Mononuclear cell (primary cell): Measurements from ENCODE around the gene LMOD2. TPM values are rescaled to one million over a fixed set of nuclear protein-coding genes. Genes with fewer than 3 reads are reported as not detected.

Experiments
- H3K27me3 ChIP-seq: 2 replicates; pipeline ENCODE4 v1.6.0; 2011; ENCODE audit warnings: low read length, control low read depth; ENCODE audit not compliant: insufficient read depth
- H3K4me1 ChIP-seq: 2 replicates; pipeline ENCODE4 v1.5.1; 2011; ENCODE audit warnings: mild to moderate bottlenecking, low read length, control low read depth; ENCODE audit not compliant: insufficient read depth
- H3K4me3 ChIP-seq: 2 replicates; pipeline ENCODE4 v1.5.1; 2011; ENCODE audit warnings: mild to moderate bottlenecking, low read length, moderate library complexity
- H3K9me3 ChIP-seq: 2 replicates; pipeline ENCODE4 v1.5.1; 2011; ENCODE audit warnings: low read depth, mild to moderate bottlenecking, control low read depth, low read length
- total RNA-seq: library from RNA; depleted of rRNA; stranded (reverse); fragments of >200 nt; gene quantifications from one replicate; pipeline ENCODE4 v1.2.3, GENCODE V29; 2012

The LMOD2 gene
- not detected for total RNA-seq

- H3K9me3 ChIP-seq, result no peaks in the 10 kb centered on the region
- H3K4me3 ChIP-seq, result no peak within 1 kb of the TSS
- no peaks in the 10 kb centered on the region for H3K27me3 ChIP-seq
- H3K4me1 ChIP-seq, result no peaks in the 10 kb centered on the region
Measured at GRCh38 chr7:123655614-123656013, at the start of gene LMOD2. LMOD2 (plus strand) TSS chr7:123655866; CDS start chr7:123655964, 98 bp downstream.

- Histone ChIP-seq H3K4me3 (no peak overlapping the region), H3K27me3 (peaks cover 7% of the 10 kb centered on the region), H3K4me1 (no peaks in the 10 kb centered on the region), H3K9me3 (no peaks in the 10 kb centered on the region)
Measured at GRCh38 chr7:123607423-123607975, 48.2 kb upstream of the LMOD2 start.

GRCh38 chr7:123608991-123609882 is 46.4 kb upstream of the LMOD2 start:
- Histone ChIP-seq H3K27me3 (peaks cover 7% of the 10 kb centered on the region), H3K4me1 (no peaks in the 10 kb centered on the region), H3K4me3 (no peak overlapping the region), H3K9me3 (no peaks in the 10 kb centered on the region)

- H3K27me3 ChIP-seq, result peaks cover 7% of the 10 kb centered on the region
- no peak overlapping the region for H3K4me3 ChIP-seq
- no peaks in the 10 kb centered on the region for H3K9me3 ChIP-seq
- H3K4me1 ChIP-seq, result no peaks in the 10 kb centered on the region
Measured at GRCh38 chr7:123609883-123610239, 45.8 kb upstream of the LMOD2 start.

GRCh38 chr7:123612024-123612423 is 43.6 kb upstream of the LMOD2 start:
- H3K27me3 ChIP-seq, result peaks cover 7% of the 10 kb centered on the region
- H3K4me1 ChIP-seq, result no peaks in the 10 kb centered on the region
- no peaks in the 10 kb centered on the region for H3K9me3 ChIP-seq
- no peak overlapping the region for H3K4me3 ChIP-seq

- Histone ChIP-seq H3K9me3 (no peaks in the 10 kb centered on the region), H3K4me3 (no peak overlapping the region), H3K4me1 (no peaks in the 10 kb centered on the region), H3K27me3 (peaks cover 4% of the 10 kb centered on the region)
Measured at GRCh38 chr7:123615344-123615743, 40.3 kb upstream of the LMOD2 start.

- H3K4me3 ChIP-seq, result no peak overlapping the region
- no peaks in the 10 kb centered on the region for H3K4me1 ChIP-seq
- H3K9me3 ChIP-seq, result no peaks in the 10 kb centered on the region
- H3K27me3 ChIP-seq, result peaks cover 4% of the 10 kb centered on the region
Measured at GRCh38 chr7:123616223-123616622, 39.4 kb upstream of the LMOD2 start.

- Histone ChIP-seq H3K27me3 (no peaks in the 10 kb centered on the region), H3K4me3 (no peak overlapping the region), H3K4me1 (no peaks in the 10 kb centered on the region), H3K9me3 (no peaks in the 10 kb centered on the region)
Measured at GRCh38 chr7:123621707-123622106, 34.0 kb upstream of the LMOD2 start.

- no peaks in the 10 kb centered on the region for H3K4me1 ChIP-seq
- no peaks in the 10 kb centered on the region for H3K9me3 ChIP-seq
- no peaks in the 10 kb centered on the region for H3K27me3 ChIP-seq
- no peak overlapping the region for H3K4me3 ChIP-seq
Measured at GRCh38 chr7:123622660-123623386, 32.8 kb upstream of the LMOD2 start.

GRCh38 chr7:123624527-123625183 is 31.0 kb upstream of the LMOD2 start:
- H3K9me3 ChIP-seq, result no peaks in the 10 kb centered on the region
- H3K4me1 ChIP-seq, result no peaks in the 10 kb centered on the region
- no peak overlapping the region for H3K4me3 ChIP-seq
- no peaks in the 10 kb centered on the region for H3K27me3 ChIP-seq

GRCh38 chr7:123625254-123625653 is 30.4 kb upstream of the LMOD2 start:
- Histone ChIP-seq H3K27me3 (no peaks in the 10 kb centered on the region), H3K4me1 (no peaks in the 10 kb centered on the region), H3K4me3 (no peak overlapping the region), H3K9me3 (no peaks in the 10 kb centered on the region)

- H3K4me1 ChIP-seq, result no peaks in the 10 kb centered on the region
- no peaks in the 10 kb centered on the region for H3K9me3 ChIP-seq
- H3K27me3 ChIP-seq, result no peaks in the 10 kb centered on the region
- no peak overlapping the region for H3K4me3 ChIP-seq
Measured at GRCh38 chr7:123627851-123628250, 27.8 kb upstream of the LMOD2 start.

- no peaks in the 10 kb centered on the region for H3K9me3 ChIP-seq
- no peaks in the 10 kb centered on the region for H3K4me1 ChIP-seq
Measured at GRCh38 chr7:123628829-123629228, 26.8 kb upstream of the LMOD2 start.

GRCh38 chr7:123629281-123629680 is 26.4 kb upstream of the LMOD2 start:
- Histone ChIP-seq H3K27me3 (no peaks in the 10 kb centered on the region), H3K9me3 (no peaks in the 10 kb centered on the region), H3K4me1 (no peaks in the 10 kb centered on the region), H3K4me3 (no peak overlapping the region)

More at GRCh38 chr7:123628829-123629228, 26.8 kb upstream of the LMOD2 start:
- Histone ChIP-seq H3K4me3 (no peak overlapping the region), H3K27me3 (no peaks in the 10 kb centered on the region)

GRCh38 chr7:123632808-123633207 is 22.9 kb upstream of the LMOD2 start:
- no peaks in the 10 kb centered on the region for H3K9me3 ChIP-seq
- peaks cover 12% of the 10 kb centered on the region for H3K27me3 ChIP-seq
- no peaks in the 10 kb centered on the region for H3K4me1 ChIP-seq
- no peak overlapping the region for H3K4me3 ChIP-seq
